Suprapubic skin (tissue), 3 donors: ENCODE measurements around the gene LDAH.

Experiments used
- CTCF ChIP-seq, 2 donors: fragments of 200-600 bp in 1 of 2; fragments of 450-650 bp in 1 of 2; sonication (generic) in 1 of 2; IDR thresholded peaks; one replicate each; pipeline ENCODE4 v1.5.1; 2016 to 2019; ENCODE audit warnings: antibody characterized with exemption in 2 of 2, mild to moderate bottlenecking in 1 of 2, moderate library complexity in 1 of 2
- EP300 ChIP-seq: sonication (generic); formaldehyde crosslinking; IDR thresholded peaks from one replicate; pipeline ENCODE4 v1.6.1; 2017; ENCODE audit warnings: antibody characterized with exemption
- POLR2A ChIP-seq, 2 donors: fragments of 450-650 bp; IDR thresholded peaks; one replicate each; pipeline ENCODE4 v1.6.1; 2017; ENCODE audit warnings: antibody characterized with exemption in 2 of 2, mild to moderate bottlenecking in 2 of 2, moderate library complexity in 2 of 2

GRCh38 chr2:20674309-20674965 is 148.5 kb downstream of the LDAH start:
- no peak for TF ChIP-seq POLR2A (IDR thresholded peaks at IDR 0.05)
- TF ChIP-seq CTCF (IDR thresholded peaks at IDR 0.05) = no peak
- TF ChIP-seq EP300 = no peak
